Left cardiac atrium (tissue), 4 donors: ENCODE measurements around the gene KIF22. TPM values are rescaled to one million over a fixed set of nuclear protein-coding genes. Genes with fewer than 3 reads are reported as not detected.
A peak's percentile ranks its signal among the peaks of the same experiment; 100 is the strongest.
"Not testable (repeated sequence)": the region's sequence is repeated elsewhere in the genome, so short reads cannot be mapped to it uniquely, and the experiment has no call there.

Source experiments
- ATAC-seq, 2 donors: fragments of 200-7000 bp; cut with Tn5 transposase; one replicate each; pipeline ENCODE4 v1.9.1; 2020; ENCODE audit warnings: mild to moderate bottlenecking in 2 of 2, moderate library complexity in 2 of 2
- DNase-seq: peaks from one replicate; pipeline ENCODE4 v3.0.0-alpha.2; 2020
- intact Hi-C, 2 donors: fragments of 100-400 bp; cut with DNase I; formaldehyde crosslinking; loops; one replicate each; pipeline versions ENCODE4 v1.14.1 to v1.15.1; 2022 to 2023
- total RNA-seq, 2 donors: library from RNA; stranded (reverse); fragmentation: NEBNext Ultra II Directional; extraction: Animal tissue kit (Norgen Biotek cat#: 25700); gene quantifications; one replicate each; pipeline ENCODE4 v1.2.1, GENCODE V29; 2021
- donor health status: DM: no; HTN: yes; CAD: no.
- donor health status: DM: no; HTN: yes; CAD: no; lungs with severe emphysema.
- donor health status: DM: yes; HTN: yes; CAD: no.
- donor health status: Dilated cardiomyopathy.

KIF22 gene
- total RNA-seq, 2 donors from 2014 or later: 22.1 to 30.1 TPM

GRCh38 chr16:29824589-29825144, 34.1 kb downstream of the KIF22 start:
- ATAC-seq: peak in 1 of 2 donors; percentile 54
- intact Hi-C loops: no loop called here
- DNase-seq: no peak

GRCh38 chr16:29825145-29826044, 34.8 kb downstream of the KIF22 start:
- ATAC-seq: peak; percentile 17 to 76

DNA sequence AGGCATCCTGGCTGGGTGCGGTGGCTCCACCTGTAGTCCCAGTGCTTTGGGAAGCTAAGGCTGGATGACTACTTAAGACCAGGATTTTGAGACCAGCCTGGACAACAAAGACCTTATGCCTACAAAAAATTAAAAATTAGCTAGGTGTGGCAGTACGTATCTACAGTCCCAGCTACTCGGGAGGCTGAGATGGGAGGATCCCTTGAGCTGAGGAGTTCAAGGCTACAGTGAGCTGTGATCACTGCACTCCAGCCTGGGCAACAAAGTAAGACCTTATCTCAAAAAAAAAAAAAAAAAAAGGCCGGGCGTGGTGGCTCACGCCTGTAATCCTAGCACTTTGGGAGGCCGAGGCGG, 35.8 kb downstream of the KIF22 start:
- ATAC-seq (no peak), DNase-seq (no peak)
- intact Hi-C loops: no loop called here

More at GRCh38 chr16:29825145-29826044, 34.8 kb downstream of the KIF22 start:
- DNase-seq: peak; percentile 67
- intact Hi-C loops: no loop called here

DNA sequence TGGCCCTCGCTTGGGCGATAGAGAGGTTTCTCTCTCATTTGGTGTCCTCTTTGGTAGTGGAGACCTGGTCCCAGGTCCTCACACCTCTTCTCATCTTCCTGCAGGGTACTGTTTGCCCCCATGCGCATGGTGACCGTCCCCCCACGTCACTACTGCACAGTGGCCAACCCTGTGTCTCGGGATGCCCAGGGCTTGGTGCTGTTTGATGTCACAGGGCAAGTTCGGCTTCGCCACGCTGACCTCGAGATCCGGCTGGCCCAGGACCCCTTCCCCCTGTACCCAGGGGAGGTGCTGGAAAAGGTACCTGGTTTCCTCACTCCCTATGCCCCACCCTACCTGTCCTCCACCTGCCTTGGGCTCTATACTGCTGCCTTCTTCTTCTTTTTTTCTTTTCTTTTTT, 40.2 kb downstream of the KIF22 start:
- no peak for DNase-seq
- intact Hi-C loops: no loop called here
- ATAC-seq: no peak

DNA sequence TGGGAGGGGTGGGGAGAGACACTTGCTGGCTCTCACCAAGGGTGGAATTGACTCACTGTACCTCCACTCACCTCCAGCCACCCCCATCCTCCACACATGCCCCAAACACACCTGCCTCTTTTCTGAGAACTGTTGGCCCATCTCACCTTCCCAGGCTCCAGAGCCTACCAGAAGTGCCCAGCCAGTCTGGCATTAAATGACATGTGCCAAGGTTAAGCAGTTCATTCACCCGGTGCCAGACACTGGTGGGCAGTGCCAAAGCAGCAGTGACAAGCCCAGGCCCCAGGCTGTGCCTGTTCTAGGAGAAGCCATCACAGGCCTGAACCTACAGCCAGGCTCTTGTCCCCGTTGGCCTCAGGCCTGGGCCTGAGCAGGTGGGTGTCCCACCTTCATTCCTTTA, 40.9 kb downstream of the KIF22 start:
- ATAC-seq (peak in 1 of 2 donors; percentile 19), DNase-seq (no peak)
- intact Hi-C loops: no loop called here

DNA sequence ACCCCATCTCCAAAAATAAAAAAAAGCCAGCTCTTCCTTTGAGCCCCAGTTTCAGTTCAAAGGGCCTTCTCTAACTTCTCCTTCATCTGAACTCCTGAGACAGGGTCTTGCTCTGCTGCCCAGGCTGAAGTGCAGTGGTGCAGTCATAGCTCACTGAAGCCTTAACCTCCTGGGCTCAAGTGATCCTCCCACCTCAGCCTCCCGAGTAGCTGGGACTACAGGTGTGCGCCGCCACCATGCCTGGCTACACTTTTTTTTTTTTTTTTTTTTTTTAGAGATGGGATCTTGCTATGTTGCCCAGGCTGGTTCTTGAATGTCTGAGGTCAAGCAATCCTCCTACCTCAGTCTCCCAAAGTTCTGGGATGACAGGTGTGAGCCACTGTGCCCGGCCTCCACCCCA, 42.7 kb downstream of the KIF22 start:
- ATAC-seq, intact Hi-C loops, DNase-seq: not testable (repeated sequence)

GRCh38 chr16:29834079-29834478, 43.5 kb downstream of the KIF22 start:
- no peak for ATAC-seq
- intact Hi-C loops: no loop called here
- DNase-seq: no peak

GRCh38 chr16:29835926-29836325, 45.4 kb downstream of the KIF22 start:
- ATAC-seq (no peak), DNase-seq (no peak)
- intact Hi-C loops: no loop called here

- intact Hi-C loops: no loop called here
- ATAC-seq (no peak), DNase-seq (no peak)
Observed at GRCh38 chr16:29836623-29837022, 46.1 kb downstream of the KIF22 start.

- ATAC-seq: no peak
- intact Hi-C loops: no loop called here
- DNase-seq: no peak
Observed at GRCh38 chr16:29837841-29838240, 47.3 kb downstream of the KIF22 start.

- DNase-seq: no peak
- peak; percentile 42 to 80 for ATAC-seq
- intact Hi-C loops: loop anchor here in 1 of 2 donors (10.0 kb wide), 1 partner anchor 135 kb away; no protein-coding TSS in a partner anchor
Observed at GRCh38 chr16:29839822-29840221, 49.3 kb downstream of the KIF22 start.

- no peak for DNase-seq
- intact Hi-C loops: loop anchor here in 1 of 2 donors (10.0 kb wide), 1 partner anchor 135 kb away; no protein-coding TSS in a partner anchor
- ATAC-seq: peak in 1 of 2 donors; percentile 6
Observed at GRCh38 chr16:29840240-29840639, 49.7 kb downstream of the KIF22 start.

GRCh38 chr16:29841631-29842030, 51.1 kb downstream of the KIF22 start:
- ATAC-seq (no peak), DNase-seq (no peak)
- intact Hi-C loops: loop anchor here in 1 of 2 donors (10.0 kb wide), 1 partner anchor 137 kb away; no protein-coding TSS in a partner anchor

- ATAC-seq (no peak), DNase-seq (no peak)
- intact Hi-C loops: loop anchor here in 1 of 2 donors (10.0 kb wide), 1 partner anchor 138 kb away; no protein-coding TSS in a partner anchor
Observed at GRCh38 chr16:29842732-29843346, 52.3 kb downstream of the KIF22 start.

GRCh38 chr16:29843931-29844330, 53.4 kb downstream of the KIF22 start:
- intact Hi-C loops: loop anchor here in 1 of 2 donors (10.0 kb wide), 1 partner anchor 139 kb away; no protein-coding TSS in a partner anchor
- DNase-seq (no peak), ATAC-seq (no peak)

DNA sequence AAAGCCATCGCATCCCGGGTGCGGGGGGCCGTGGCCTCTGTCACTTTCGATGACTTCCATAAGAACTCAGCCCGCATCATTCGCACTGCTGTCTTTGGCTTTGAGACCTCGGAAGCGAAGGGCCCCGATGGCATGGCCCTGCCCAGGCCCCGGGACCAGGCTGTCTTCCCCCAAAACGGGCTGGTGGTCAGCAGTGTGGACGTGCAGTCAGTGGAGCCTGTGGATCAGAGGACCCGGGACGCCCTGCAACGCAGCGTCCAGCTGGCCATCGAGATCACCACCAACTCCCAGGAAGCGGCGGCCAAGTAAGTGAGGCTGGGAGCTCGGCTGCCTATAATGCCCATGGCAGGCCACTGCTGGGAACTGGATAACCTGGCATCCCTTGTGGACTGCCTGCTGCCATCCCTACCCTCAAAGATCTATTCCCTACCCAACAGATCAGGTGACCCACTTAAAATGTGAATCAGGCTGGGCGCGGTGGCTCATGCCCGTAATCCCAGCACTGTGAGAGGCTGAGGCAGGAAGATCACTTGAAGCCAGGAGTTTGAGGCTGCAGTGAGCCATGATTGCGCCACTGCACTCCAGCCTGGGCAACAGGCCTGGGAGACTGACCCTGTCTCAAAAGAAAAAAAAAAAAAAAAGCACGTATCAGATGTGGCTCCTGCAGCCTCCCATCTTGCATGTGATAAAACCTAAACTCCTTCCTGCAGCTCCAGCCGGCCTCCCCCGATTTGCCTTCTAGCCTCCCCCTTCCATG, 54.2 kb downstream of the KIF22 start:
- ATAC-seq (peak in 1 of 2 donors; percentile 27), DNase-seq (peak; percentile 50)
- intact Hi-C loops: loop anchor here in 1 of 2 donors (10.0 kb wide), 1 partner anchor 140 kb away; no protein-coding TSS in a partner anchor

DNA sequence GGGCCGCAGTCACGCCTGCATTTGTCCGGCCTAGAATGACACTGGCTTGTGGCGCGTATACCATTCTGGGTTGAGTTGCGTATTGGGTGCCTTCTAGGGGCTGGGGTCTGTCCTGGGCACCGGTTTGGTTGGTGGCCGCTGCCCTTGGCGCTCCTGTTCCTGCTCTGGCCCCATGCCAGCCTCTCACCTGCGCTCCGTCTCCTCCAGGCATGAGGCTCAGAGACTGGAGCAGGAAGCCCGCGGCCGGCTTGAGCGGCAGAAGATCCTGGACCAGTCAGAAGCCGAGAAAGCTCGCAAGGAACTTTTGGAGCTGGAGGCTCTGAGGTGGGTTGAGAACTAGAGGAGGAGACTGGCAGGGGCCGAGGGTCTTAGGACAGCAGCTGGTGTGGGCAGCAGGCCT, 55.1 kb downstream of the KIF22 start:
- intact Hi-C loops: loop anchor here in 1 of 2 donors (10.0 kb wide), 1 partner anchor 141 kb away; no protein-coding TSS in a partner anchor
- ATAC-seq: no peak
- DNase-seq: no peak

DNA sequence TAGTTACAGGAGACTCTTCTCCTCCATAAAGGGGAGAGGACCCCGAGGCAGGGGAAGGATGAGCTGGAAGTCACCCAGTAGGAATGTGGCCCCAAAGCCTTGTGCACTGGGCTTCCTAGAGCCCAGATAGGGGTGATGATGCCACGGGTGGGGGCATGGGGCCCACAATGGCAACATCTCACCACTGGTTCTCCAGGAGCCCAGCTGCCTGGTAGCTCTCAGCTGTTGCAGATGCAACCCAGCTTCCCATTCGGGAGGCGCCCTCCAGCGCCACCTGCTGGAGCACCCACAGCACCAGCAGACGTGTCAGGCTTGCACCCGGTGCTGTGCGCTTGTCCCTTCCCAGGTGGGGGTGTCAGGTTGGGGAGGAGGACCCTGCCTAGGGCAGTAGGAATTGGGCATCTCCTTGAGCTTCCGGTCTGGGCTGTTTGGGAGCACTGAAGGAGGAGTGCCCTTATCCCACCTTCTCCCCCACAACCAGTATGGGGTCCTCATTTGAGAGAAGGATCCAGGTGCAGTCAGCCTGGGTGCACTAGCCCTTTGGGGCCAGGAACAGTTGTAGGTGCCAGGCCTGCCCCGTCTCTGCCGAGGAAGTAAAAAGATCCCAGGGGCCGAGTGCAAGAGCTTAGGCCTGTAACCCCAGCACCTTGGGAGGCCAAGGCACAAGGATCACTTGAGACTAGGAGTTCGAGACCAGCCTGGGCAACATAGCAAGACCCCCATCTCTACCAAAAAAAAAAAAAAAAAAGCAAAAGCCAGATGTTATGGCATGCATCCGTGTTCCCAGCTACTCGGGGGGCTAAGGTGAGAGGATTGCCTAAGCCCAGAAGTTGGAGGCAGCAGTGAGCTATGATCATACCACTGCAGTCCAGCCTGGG, 58.1 kb downstream of the KIF22 start:
- ATAC-seq (peak; percentile 72 to 80), DNase-seq (peak; percentile 81)
- intact Hi-C loops: loop anchor here in 1 of 2 donors (10.0 kb wide), 1 partner anchor 144 kb away; no protein-coding TSS in a partner anchor
